ENCODE data around the gene RFX8. TPM values are rescaled to one million over a fixed set of nuclear protein-coding genes. Genes with fewer than 3 reads are reported as not detected.

RFX8 gene
- polyA plus RNA-seq, 4 donors: 0.27 to 1.7 (median 0.91) TPM

- peak in 3 of 4 donors; percentile 42 to 53 (median 45) for DNase-seq (ENCODE audit: low read depth in 4 of 4, low spot score in 2 of 4)
Measured at GRCh38 chr2:101387151-101387834, 87.6 kb downstream of the RFX8 start, which contains the start of gene CREG2. Gene CREG2, minus strand, starts transcription at chr2:101387503. Its CDS starts 46 bp downstream, at chr2:101387457.

GRCh38 chr2:101386599-101387150 is 88.2 kb downstream of the RFX8 start:
- no peak for DNase-seq (ENCODE audit: low read depth in 4 of 4, low spot score in 2 of 4)

GRCh38 chr2:101383016-101383541 is 91.8 kb downstream of the RFX8 start:
- no peak for DNase-seq (ENCODE audit: low read depth in 4 of 4, low spot score in 2 of 4)

- DNase-seq (ENCODE audit: low read depth in 4 of 4, low spot score in 2 of 4): no peak
Measured at GRCh38 chr2:101382442-101382841, 92.5 kb downstream of the RFX8 start.

GRCh38 chr2:101380376-101380775 is 94.5 kb downstream of the RFX8 start:
- DNase-seq (ENCODE audit: low read depth in 4 of 4, low spot score in 2 of 4): no peak

- no peak for DNase-seq (ENCODE audit: low read depth in 4 of 4, low spot score in 2 of 4)
Measured at GRCh38 chr2:101379091-101379490, 95.8 kb downstream of the RFX8 start.

GRCh38 chr2:101375653-101376052 is 99.3 kb downstream of the RFX8 start:
- no peak for DNase-seq (ENCODE audit: low read depth in 4 of 4, low spot score in 2 of 4)

GRCh38 chr2:101374821-101375561 is 99.9 kb downstream of the RFX8 start:
- DNase-seq (ENCODE audit: low read depth in 4 of 4, low spot score in 2 of 4): no peak

- DNase-seq (ENCODE audit: low read depth in 4 of 4, low spot score in 2 of 4): no peak
Measured at GRCh38 chr2:101372792-101373191, 102.1 kb downstream of the RFX8 start.

GRCh38 chr2:101371636-101372035 is 103.3 kb downstream of the RFX8 start:
- no peak for DNase-seq (ENCODE audit: low read depth in 4 of 4, low spot score in 2 of 4)

- DNase-seq (ENCODE audit: low read depth in 4 of 4, low spot score in 2 of 4): no peak
Measured at GRCh38 chr2:101369100-101369499, 105.8 kb downstream of the RFX8 start.

GRCh38 chr2:101368376-101368775 is 106.5 kb downstream of the RFX8 start:
- no peak for DNase-seq (ENCODE audit: low read depth in 4 of 4, low spot score in 2 of 4)

- DNase-seq (ENCODE audit: low read depth in 4 of 4, low spot score in 2 of 4): no peak
Measured at GRCh38 chr2:101367508-101367907, 107.4 kb downstream of the RFX8 start.

- DNase-seq (ENCODE audit: low read depth in 4 of 4, low spot score in 2 of 4): no peak
Measured at GRCh38 chr2:101364878-101365277, 110.0 kb downstream of the RFX8 start.

GRCh38 chr2:101362777-101363176 is 112.1 kb downstream of the RFX8 start:
- no peak for DNase-seq (ENCODE audit: low read depth in 4 of 4, low spot score in 2 of 4)

- no peak for DNase-seq (ENCODE audit: low read depth in 4 of 4, low spot score in 2 of 4)
Measured at GRCh38 chr2:101362316-101362715, 112.6 kb downstream of the RFX8 start.

- DNase-seq (ENCODE audit: low read depth in 4 of 4, low spot score in 2 of 4): no peak
Measured at GRCh38 chr2:101361522-101361921, 113.4 kb downstream of the RFX8 start.

GRCh38 chr2:101361121-101361520 is 113.8 kb downstream of the RFX8 start:
- no peak for DNase-seq (ENCODE audit: low read depth in 4 of 4, low spot score in 2 of 4)

- DNase-seq (ENCODE audit: low read depth in 4 of 4, low spot score in 2 of 4): no peak
Measured at GRCh38 chr2:101360232-101360631, 114.7 kb downstream of the RFX8 start.

GRCh38 chr2:101359410-101359954 is 115.4 kb downstream of the RFX8 start:
- DNase-seq (ENCODE audit: low read depth in 4 of 4, low spot score in 2 of 4): no peak

GRCh38 chr2:101357376-101357775 is 117.5 kb downstream of the RFX8 start:
- no peak for DNase-seq (ENCODE audit: low read depth in 4 of 4, low spot score in 2 of 4)

All from left renal cortex interstitium (tissue), 4 donors.